Osteocyte (in vitro differentiated cells): ENCODE measurements around the gene XIRP2. TPM values are rescaled to one million over a fixed set of nuclear protein-coding genes. Genes with fewer than 3 reads are reported as not detected.
"Not testable (repeated sequence)": the region's sequence is repeated elsewhere in the genome, so short reads cannot be mapped to it uniquely, and the experiment has no call there.

Source experiments
- DNase-seq: peaks from one replicate; pipeline ENCODE4 v3.0.0; 2021; ENCODE audit warnings: mixed read lengths; ENCODE audit not compliant: unreplicated experiment; ENCODE audit errors: extremely low spot score
- H3K27ac Mint-ChIP-seq: one replicate; pipeline ENCODE4 v1.8.0; 2021; ENCODE audit warnings: mild to moderate bottlenecking, mixed read lengths; ENCODE audit not compliant: unreplicated experiment
- H3K27me3 Mint-ChIP-seq: one replicate; pipeline ENCODE4 v1.8.0; 2021; ENCODE audit warnings: mixed read lengths; ENCODE audit not compliant: unreplicated experiment
- H3K36me3 Mint-ChIP-seq: one replicate; pipeline ENCODE4 v1.8.0; 2021; ENCODE audit warnings: mixed read lengths; ENCODE audit not compliant: unreplicated experiment
- H3K4me1 Mint-ChIP-seq: one replicate; pipeline ENCODE4 v1.8.0; 2021; ENCODE audit warnings: mixed read lengths; ENCODE audit not compliant: unreplicated experiment
- H3K4me3 Mint-ChIP-seq: one replicate; pipeline ENCODE4 v1.8.0; 2021; ENCODE audit warnings: mild to moderate bottlenecking, moderate library complexity, mixed read lengths; ENCODE audit not compliant: unreplicated experiment
- H3K9me3 Mint-ChIP-seq: one replicate; pipeline ENCODE4 v1.8.0; 2021; ENCODE audit warnings: mixed read lengths; ENCODE audit not compliant: unreplicated experiment
- CTCF ChIP-seq: fragments of 200-600 bp; sonication (generic); IDR thresholded peaks from 2 replicates; pipeline ENCODE4 v1.5.0; 2021; ENCODE audit warnings: antibody characterized with exemption, mild to moderate bottlenecking, moderate library complexity
- total RNA-seq: library from RNA; stranded (reverse); gene quantifications from 2 replicates; pipeline ENCODE4 v1.2.1, GENCODE V29; 2021

Gene XIRP2
- total RNA-seq, 1 donor from 2014 or later = 0.08 TPM

GRCh38 chr2:167015806-167016205 is 127.5 kb downstream of the XIRP2 start:
- H3K27ac Mint-ChIP-seq = no peak overlapping the region
- no peaks in the 10 kb centered on the region for H3K36me3 Mint-ChIP-seq
- no peaks in the 10 kb centered on the region for H3K4me1 Mint-ChIP-seq
- DNase-seq = no peak
- H3K27me3 Mint-ChIP-seq = no peaks in the 10 kb centered on the region
- H3K4me3 Mint-ChIP-seq = no peak overlapping the region
- H3K9me3 Mint-ChIP-seq = no peaks in the 10 kb centered on the region
- TF ChIP-seq CTCF = no peak

GRCh38 chr2:167017021-167017420 is 128.7 kb downstream of the XIRP2 start:
- TF ChIP-seq CTCF = no peak
- Mint-ChIP-seq H3K9me3 (no peaks in the 10 kb centered on the region), H3K27me3 (no peaks in the 10 kb centered on the region), H3K4me3 (no peak overlapping the region), H3K27ac (no peak overlapping the region), H3K36me3 (no peaks in the 10 kb centered on the region), H3K4me1 (no peaks in the 10 kb centered on the region)
- no peak for DNase-seq

GRCh38 chr2:167018590-167018989 is 130.3 kb downstream of the XIRP2 start:
- TF ChIP-seq CTCF = no peak
- DNase-seq = no peak
- H3K4me1 Mint-ChIP-seq = no peaks in the 10 kb centered on the region
- no peaks in the 10 kb centered on the region for H3K27me3 Mint-ChIP-seq
- no peaks in the 10 kb centered on the region for H3K9me3 Mint-ChIP-seq
- H3K27ac Mint-ChIP-seq = no peak overlapping the region
- H3K4me3 Mint-ChIP-seq = no peak overlapping the region
- no peaks in the 10 kb centered on the region for H3K36me3 Mint-ChIP-seq

- no peak for DNase-seq
- no peak overlapping the region for H3K4me3 Mint-ChIP-seq
- H3K4me1 Mint-ChIP-seq = no peaks in the 10 kb centered on the region
- TF ChIP-seq CTCF = no peak
- no peaks in the 10 kb centered on the region for H3K27me3 Mint-ChIP-seq
- H3K27ac Mint-ChIP-seq = no peak overlapping the region
- no peaks in the 10 kb centered on the region for H3K36me3 Mint-ChIP-seq
- peaks cover 38% of the 10 kb centered on the region for H3K9me3 Mint-ChIP-seq
Observed at GRCh38 chr2:167028503-167028902, 140.2 kb downstream of the XIRP2 start.

- H3K4me3 Mint-ChIP-seq, H3K27me3 Mint-ChIP-seq: not testable (repeated sequence)
- peaks cover 39% of the 10 kb centered on the region for H3K9me3 Mint-ChIP-seq
Observed at GRCh38 chr2:167034976-167035375, 146.7 kb downstream of the XIRP2 start.

GRCh38 chr2:167048829-167049228 is 160.5 kb downstream of the XIRP2 start:
- no peak overlapping the region for H3K4me3 Mint-ChIP-seq
- H3K4me1 Mint-ChIP-seq = peaks cover 9% of the 10 kb centered on the region
- H3K27me3 Mint-ChIP-seq = no peaks in the 10 kb centered on the region
- H3K9me3 Mint-ChIP-seq = no peaks in the 10 kb centered on the region
- TF ChIP-seq CTCF = no peak
- no peak overlapping the region for H3K27ac Mint-ChIP-seq
- no peaks in the 10 kb centered on the region for H3K36me3 Mint-ChIP-seq
- no peak for DNase-seq

More at GRCh38 chr2:167034976-167035375, 146.7 kb downstream of the XIRP2 start:
- H3K4me1 Mint-ChIP-seq, DNase-seq, H3K27ac Mint-ChIP-seq, H3K36me3 Mint-ChIP-seq: not testable (repeated sequence)
